ENCODE measurements around the gene RIGI. TPM values are rescaled to one million over a fixed set of nuclear protein-coding genes. Genes with fewer than 3 reads are reported as not detected.

RIGI gene
- total and polyA plus RNA-seq, 2 of the 4 experiments (the other 2 are of a cell fraction), result 4.8 to 13.6 TPM

DNA sequence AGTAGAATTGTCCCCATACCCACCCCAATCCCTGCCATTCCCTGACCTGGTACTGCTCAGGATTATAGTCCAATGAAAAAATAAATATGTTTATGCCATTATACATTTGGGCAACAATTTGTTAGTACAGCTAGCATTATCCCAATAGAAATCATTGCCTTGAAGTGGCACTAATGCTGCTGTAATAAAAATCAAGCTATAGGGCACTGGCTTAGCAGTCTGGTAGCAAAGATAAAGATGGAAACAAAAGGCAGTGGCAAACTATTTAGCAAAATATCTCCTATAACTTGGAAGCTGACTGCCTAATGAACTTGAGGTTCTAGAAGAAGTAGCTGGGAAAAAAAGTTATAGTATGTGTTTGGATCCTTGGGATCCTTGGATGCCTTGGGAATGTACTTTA lies 28.6 kb upstream of the RIGI start:
- Histone ChIP-seq H2BK5ac (ENCODE audit: low read depth, low read length, poor library complexity, severe bottlenecking) (no peak overlapping the region), H3K9ac (ENCODE audit: low read depth, low read length) (no peak overlapping the region), H3K14ac (replicated peaks; ENCODE audit: low read depth, low read length) (no peak overlapping the region), H2AK5ac (ENCODE audit: low read depth, low read length) (no peak overlapping the region), H3K27me3 (ENCODE audit: control insufficient read depth, insufficient read depth, low read length) (no peaks in the 10 kb centered on the region), H2BK120ac (ENCODE audit: low read depth, low read length) (no peak overlapping the region), H4K5ac (ENCODE audit: low read depth, low read length) (no peak overlapping the region), H3K23ac (ENCODE audit: low read depth, low read length) (no peak overlapping the region), H3K36me3 (ENCODE audit: control insufficient read depth, insufficient read depth, low read length) (no peaks in the 10 kb centered on the region), H2AFZ (replicated peaks; ENCODE audit: low read length, poor library complexity) (no peak overlapping the region), H2BK20ac (ENCODE audit: low read depth, low read length) (no peak overlapping the region), H3K4ac (ENCODE audit: low read depth, low read length) (no peak overlapping the region), H4K91ac (ENCODE audit: insufficient read depth, low read depth, low read length) (no peak overlapping the region), H3K79me1 (ENCODE audit: low read depth in 1 of 2, low read length in 2 of 2) (peaks cover 34 to 46% of the 10 kb centered on the region in 2 experiments), H3K4me1 (ENCODE audit: control insufficient read depth, insufficient read depth, low read length) (no peaks in the 10 kb centered on the region; the same call in 1 of the 2 replicates), H3K18ac (ENCODE audit: low read depth, low read length) (no peak overlapping the region), H2AK9ac (replicated peaks; ENCODE audit: low read depth, low read length, poor library complexity) (no peak overlapping the region), H3K9me3 (ENCODE audit: control insufficient read depth, insufficient read depth, low read length) (no peaks in the 10 kb centered on the region), H4K20me1 (ENCODE audit: insufficient read depth, low read length) (peaks cover 11% of the 10 kb centered on the region), H3K27ac (ENCODE audit: insufficient read depth, low read length) (no peak overlapping the region), H3K9me1 (ENCODE audit: insufficient read depth, low read length) (no peaks in the 10 kb centered on the region; the same call in 1 of the 2 replicates), H3K4me3 (ENCODE audit: insufficient read depth, low read depth, low read length) (no peak overlapping the region), H2BK15ac (ENCODE audit: low read depth, low read length) (no peak overlapping the region), H3K4me2 (ENCODE audit: low read depth, low read length) (no peak overlapping the region), H3K56ac (ENCODE audit: extremely low read depth, insufficient read depth, low read length) (no peak overlapping the region), H4K8ac (ENCODE audit: low read depth in 2 of 2, low read length in 2 of 2) (no peak overlapping the region)
- BruUV-seq (replicated peaks), result no TSS peak
- ATAC-seq (ENCODE audit: low read depth), result no peak
- POLR2A ChIA-PET (ENCODE audit: unreplicated experiment), result interaction anchor here (0.6 kb wide), 1 partner anchor 1152 kb away, joined by 13 read pairs; no protein-coding TSS in a partner anchor
- no peak for DNase-seq
- CTCF ChIA-PET, result interaction anchor here (0.6 to 1.6 kb wide), 3 partner anchors 18 to 28 kb away, joined by 3 to 6 read pairs (median 5); partner anchors contain the start of gene RIGI
- no peak for TF ChIP-seq MXI1 (IDR thresholded peaks at IDR 0.05; ENCODE audit: borderline replicate concordance, low read depth, low read length)
- TF ChIP-seq NFE2L2 (IDR thresholded peaks at IDR 0.05; ENCODE audit: low read depth, low read length), result no peak
- TF ChIP-seq, protein P1, sequence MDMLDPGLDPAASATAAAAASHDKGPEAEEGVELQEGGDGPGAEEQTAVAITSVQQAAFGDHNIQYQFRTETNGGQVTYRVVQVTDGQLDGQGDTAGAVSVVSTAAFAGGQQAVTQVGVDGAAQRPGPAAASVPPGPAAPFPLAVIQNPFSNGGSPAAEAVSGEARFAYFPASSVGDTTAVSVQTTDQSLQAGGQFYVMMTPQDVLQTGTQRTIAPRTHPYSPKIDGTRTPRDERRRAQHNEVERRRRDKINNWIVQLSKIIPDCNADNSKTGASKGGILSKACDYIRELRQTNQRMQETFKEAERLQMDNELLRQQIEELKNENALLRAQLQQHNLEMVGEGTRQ (IDR thresholded peaks at IDR 0.05; ENCODE audit: low read depth, low read length), result no peak
- TF ChIP-seq BHLHE40 (IDR thresholded peaks at IDR 0.05; ENCODE audit: low read depth, low read length), result no peak
- no peak for TF ChIP-seq RAD21 (IDR thresholded peaks at IDR 0.05; ENCODE audit: low read length)
- TF ChIP-seq RCOR1 (IDR thresholded peaks at IDR 0.05; ENCODE audit: insufficient replicate concordance, low read length), result no peak
- TF ChIP-seq FOS (IDR thresholded peaks at IDR 0.05; ENCODE audit: low read depth, low read length), result no peak
- no peak for TF ChIP-seq SMC3 (IDR thresholded peaks at IDR 0.05; ENCODE audit: low read depth, low read length)
- TF ChIP-seq, protein P2, sequence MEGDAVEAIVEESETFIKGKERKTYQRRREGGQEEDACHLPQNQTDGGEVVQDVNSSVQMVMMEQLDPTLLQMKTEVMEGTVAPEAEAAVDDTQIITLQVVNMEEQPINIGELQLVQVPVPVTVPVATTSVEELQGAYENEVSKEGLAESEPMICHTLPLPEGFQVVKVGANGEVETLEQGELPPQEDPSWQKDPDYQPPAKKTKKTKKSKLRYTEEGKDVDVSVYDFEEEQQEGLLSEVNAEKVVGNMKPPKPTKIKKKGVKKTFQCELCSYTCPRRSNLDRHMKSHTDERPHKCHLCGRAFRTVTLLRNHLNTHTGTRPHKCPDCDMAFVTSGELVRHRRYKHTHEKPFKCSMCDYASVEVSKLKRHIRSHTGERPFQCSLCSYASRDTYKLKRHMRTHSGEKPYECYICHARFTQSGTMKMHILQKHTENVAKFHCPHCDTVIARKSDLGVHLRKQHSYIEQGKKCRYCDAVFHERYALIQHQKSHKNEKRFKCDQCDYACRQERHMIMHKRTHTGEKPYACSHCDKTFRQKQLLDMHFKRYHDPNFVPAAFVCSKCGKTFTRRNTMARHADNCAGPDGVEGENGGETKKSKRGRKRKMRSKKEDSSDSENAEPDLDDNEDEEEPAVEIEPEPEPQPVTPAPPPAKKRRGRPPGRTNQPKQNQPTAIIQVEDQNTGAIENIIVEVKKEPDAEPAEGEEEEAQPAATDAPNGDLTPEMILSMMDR (conservative IDR thresholded peaks at IDR 0.05; ENCODE audit: low read depth, low read length), result no peak
- TF ChIP-seq CHD1 (IDR thresholded peaks at IDR 0.05; ENCODE audit: low read depth, low read length), result no peak
- TF ChIP-seq, protein P3, sequence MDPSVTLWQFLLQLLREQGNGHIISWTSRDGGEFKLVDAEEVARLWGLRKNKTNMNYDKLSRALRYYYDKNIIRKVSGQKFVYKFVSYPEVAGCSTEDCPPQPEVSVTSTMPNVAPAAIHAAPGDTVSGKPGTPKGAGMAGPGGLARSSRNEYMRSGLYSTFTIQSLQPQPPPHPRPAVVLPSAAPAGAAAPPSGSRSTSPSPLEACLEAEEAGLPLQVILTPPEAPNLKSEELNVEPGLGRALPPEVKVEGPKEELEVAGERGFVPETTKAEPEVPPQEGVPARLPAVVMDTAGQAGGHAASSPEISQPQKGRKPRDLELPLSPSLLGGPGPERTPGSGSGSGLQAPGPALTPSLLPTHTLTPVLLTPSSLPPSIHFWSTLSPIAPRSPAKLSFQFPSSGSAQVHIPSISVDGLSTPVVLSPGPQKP (IDR thresholded peaks at IDR 0.05; ENCODE audit: borderline replicate concordance, low read depth, low read length), result no peak
- TF ChIP-seq RFX5 (IDR thresholded peaks at IDR 0.05; ENCODE audit: low read depth, low read length), result no peak
- no peak for TF ChIP-seq CEBPB (IDR thresholded peaks at IDR 0.05; ENCODE audit: low read depth, low read length)
- no peak for TF ChIP-seq MAFK (IDR thresholded peaks at IDR 0.05; ENCODE audit: low read depth, low read length)
- no peak for TF ChIP-seq POLR2A (IDR thresholded peaks at IDR 0.05; ENCODE audit: low read depth, low read length)
- no peak for TF ChIP-seq MAZ (IDR thresholded peaks at IDR 0.05; ENCODE audit: borderline replicate concordance, low read depth, low read length)
- dilution Hi-C loops (cut with HindIII; ENCODE audit: low sequenced_read_pairs, unreplicated experiment), result loop anchor here (25.0 kb wide), 1 partner anchor 117 kb away; no protein-coding TSS in a partner anchor
- in situ Hi-C loops (cut with MboI; ENCODE audit: low sequenced_read_pairs), result no loop called here
- intact Hi-C loops (cut with micrococcal nuclease), result no loop called here
